OCI-LY7 (cell line): ENCODE results near the gene ARHGEF10L. TPM values are rescaled to one million over a fixed set of nuclear protein-coding genes. Genes with fewer than 3 reads are reported as not detected.

Source experiments
- BruUV-seq: library from RNA; stranded (reverse); fragments of 400-500 nt; replicated peaks from 2 replicates; lab custom pipeline; 2021; lab: Mats Ljungman, UMichigan
- CTCF ChIA-PET: fragments of 300-600 bp; sonication (Branson Sonifier 250); formaldehyde crosslinking; loops from one replicate; lab custom pipeline; 2022; ENCODE audit warnings: antibody characterized with exemption; ENCODE audit not compliant: unreplicated experiment; lab: Charles Lee
- POLR2A ChIA-PET: fragments of 300-600 bp; sonication (Branson Sonifier 250); formaldehyde crosslinking; loops from one replicate; lab custom pipeline; 2022; ENCODE audit warnings: antibody characterized with exemption; lab: Charles Lee
- DNase-seq: peaks from one replicate; pipeline ENCODE4 v3.0.0-alpha.2; 2015; ENCODE audit warnings: low spot score
- H2AFZ ChIP-seq: fragments of 200-600 bp; sonication (generic), shearing (Covaris generic); 2 replicates; pipeline ENCODE4 v1.6.1; 2014; ENCODE audit warnings: mild to moderate bottlenecking, antibody characterized with exemption, low read length, moderate library complexity
- H3K27ac ChIP-seq: fragments of 200-600 bp; sonication (generic); 2 replicates; pipeline ENCODE4 v1.5.1; 2014; ENCODE audit warnings: mixed run types, low read depth, mild to moderate bottlenecking, moderate library complexity, low read length, inconsistent platforms; ENCODE audit not compliant: poor library complexity, severe bottlenecking
- H3K36me3 ChIP-seq: fragments of 200-600 bp; sonication (generic); 2 replicates; pipeline ENCODE4 v1.6.1; 2014; ENCODE audit warnings: mild to moderate bottlenecking, antibody characterized with exemption, low read length, moderate library complexity, mixed read lengths; ENCODE audit not compliant: insufficient read depth
- H3K4me1 ChIP-seq: fragments of 200-600 bp; sonication (generic); 2 replicates; pipeline ENCODE4 v1.5.1; 2014; ENCODE audit warnings: mild to moderate bottlenecking, low read length; ENCODE audit not compliant: insufficient read depth, poor library complexity, severe bottlenecking
- H3K4me2 ChIP-seq: fragments of 200-600 bp; sonication (generic); 2 replicates; pipeline ENCODE4 v1.6.1; 2014; ENCODE audit warnings: mild to moderate bottlenecking, low read length
- H3K4me3 ChIP-seq: fragments of 200-600 bp; sonication (generic); 2 replicates; pipeline ENCODE4 v1.5.1; 2014; ENCODE audit warnings: mild to moderate bottlenecking, low read depth, low read length; ENCODE audit not compliant: poor library complexity, severe bottlenecking
- H3K79me2 ChIP-seq: fragments of 200-600 bp; sonication (generic); 2 replicates; pipeline ENCODE4 v1.6.1; 2016; ENCODE audit warnings: low read depth, mild to moderate bottlenecking, low read length, moderate library complexity, mixed read lengths; ENCODE audit not compliant: insufficient read depth
- H3K9me2 ChIP-seq: fragments of 200-600 bp; sonication (generic); 2 replicates; pipeline ENCODE4 v1.6.1; 2016; ENCODE audit warnings: mild to moderate bottlenecking, low read length, mixed read lengths; ENCODE audit not compliant: insufficient read depth
- H3K9me3 ChIP-seq: fragments of 200-600 bp; sonication (generic); 2 replicates; pipeline ENCODE4 v1.6.1; 2014; ENCODE audit warnings: mild to moderate bottlenecking, mixed run types, low read length, mixed read lengths
- H4K20me1 ChIP-seq: fragments of 200-600 bp; sonication (generic); 2 replicates; pipeline ENCODE4 v1.6.1; 2014; ENCODE audit warnings: mild to moderate bottlenecking, antibody characterized with exemption, low read length, moderate library complexity, mixed read lengths; ENCODE audit not compliant: insufficient read depth
- EZH2phosphoT487 ChIP-seq: fragments of 200-600 bp; sonication (generic); IDR thresholded peaks from 2 replicates; pipeline ENCODE4 v1.6.1; 2018; ENCODE audit warnings: low read depth, borderline replicate concordance, mild to moderate bottlenecking, mixed run types, antibody characterized with exemption, low read length, moderate library complexity, mixed read lengths
- intact Hi-C: fragments of 100-400 bp; cut with micrococcal nuclease; formaldehyde crosslinking; loops from one replicate; pipeline ENCODE4 v1.10.0; 2022; ENCODE audit not compliant: unreplicated experiment
- total RNA-seq, 2 experiments: library from RNA; depleted of rRNA in 1 of 2; stranded (reverse); fragments of >200 nt in 1 of 2; shearing (Covaris generic) in 1 of 2; gene quantifications; 2 replicates each; pipeline ENCODE4 v1.2.3, GENCODE V29; 2014 to 2022
- TF ChIP-seq, protein P1 (sequence below): fragments of 200-600 bp; sonication (generic); conservative IDR thresholded peaks from 2 replicates; pipeline ENCODE4 v1.5.1; 2014; ENCODE audit warnings: mild to moderate bottlenecking, antibody characterized with exemption, low read length, moderate library complexity, mixed read lengths

ARHGEF10L gene
- total RNA-seq, 2 experiments from 2014 or later: 2.4 TPM; not detected in 1

DNA sequence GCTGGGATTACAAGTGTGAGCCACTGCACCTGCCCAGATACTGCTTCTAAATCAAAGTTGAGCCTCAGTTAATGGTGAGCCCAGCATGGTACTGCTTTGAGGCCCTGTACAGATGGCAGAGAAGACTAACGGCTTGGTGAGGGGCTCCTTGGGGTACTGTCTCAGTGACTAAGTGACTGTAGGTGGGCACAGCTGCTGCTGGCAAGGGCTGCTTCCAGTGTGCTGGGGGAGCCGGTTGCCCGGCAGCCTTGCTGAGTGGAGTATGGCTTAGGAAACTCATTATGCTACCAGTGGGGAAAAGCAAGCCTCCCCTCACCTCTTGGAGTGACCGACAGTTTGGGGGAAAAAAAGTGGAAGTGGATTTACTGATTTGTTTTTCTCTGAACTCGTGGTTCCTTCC lies 23.6 kb upstream of the ARHGEF10L start:
- Histone ChIP-seq H3K9me3 (no peaks in the 10 kb centered on the region), H3K9me2 (no peaks in the 10 kb centered on the region), H4K20me1 (no peaks in the 10 kb centered on the region), H3K4me2 (no peak overlapping the region), H2AFZ (no peak overlapping the region), H3K4me1 (no peaks in the 10 kb centered on the region), H3K27ac (no peak overlapping the region), H3K79me2 (no peaks in the 10 kb centered on the region), H3K4me3 (no peak overlapping the region), H3K36me3 (no peaks in the 10 kb centered on the region)
- DNase-seq: no peak
- POLR2A ChIA-PET: no interaction called here
- CTCF ChIA-PET: no interaction called here
- BruUV-seq: no TSS peak
- intact Hi-C loops: no loop called here
- TF ChIP-seq, protein P1, sequence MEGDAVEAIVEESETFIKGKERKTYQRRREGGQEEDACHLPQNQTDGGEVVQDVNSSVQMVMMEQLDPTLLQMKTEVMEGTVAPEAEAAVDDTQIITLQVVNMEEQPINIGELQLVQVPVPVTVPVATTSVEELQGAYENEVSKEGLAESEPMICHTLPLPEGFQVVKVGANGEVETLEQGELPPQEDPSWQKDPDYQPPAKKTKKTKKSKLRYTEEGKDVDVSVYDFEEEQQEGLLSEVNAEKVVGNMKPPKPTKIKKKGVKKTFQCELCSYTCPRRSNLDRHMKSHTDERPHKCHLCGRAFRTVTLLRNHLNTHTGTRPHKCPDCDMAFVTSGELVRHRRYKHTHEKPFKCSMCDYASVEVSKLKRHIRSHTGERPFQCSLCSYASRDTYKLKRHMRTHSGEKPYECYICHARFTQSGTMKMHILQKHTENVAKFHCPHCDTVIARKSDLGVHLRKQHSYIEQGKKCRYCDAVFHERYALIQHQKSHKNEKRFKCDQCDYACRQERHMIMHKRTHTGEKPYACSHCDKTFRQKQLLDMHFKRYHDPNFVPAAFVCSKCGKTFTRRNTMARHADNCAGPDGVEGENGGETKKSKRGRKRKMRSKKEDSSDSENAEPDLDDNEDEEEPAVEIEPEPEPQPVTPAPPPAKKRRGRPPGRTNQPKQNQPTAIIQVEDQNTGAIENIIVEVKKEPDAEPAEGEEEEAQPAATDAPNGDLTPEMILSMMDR: no peak
- TF ChIP-seq EZH2phosphoT487: no peak

DNA sequence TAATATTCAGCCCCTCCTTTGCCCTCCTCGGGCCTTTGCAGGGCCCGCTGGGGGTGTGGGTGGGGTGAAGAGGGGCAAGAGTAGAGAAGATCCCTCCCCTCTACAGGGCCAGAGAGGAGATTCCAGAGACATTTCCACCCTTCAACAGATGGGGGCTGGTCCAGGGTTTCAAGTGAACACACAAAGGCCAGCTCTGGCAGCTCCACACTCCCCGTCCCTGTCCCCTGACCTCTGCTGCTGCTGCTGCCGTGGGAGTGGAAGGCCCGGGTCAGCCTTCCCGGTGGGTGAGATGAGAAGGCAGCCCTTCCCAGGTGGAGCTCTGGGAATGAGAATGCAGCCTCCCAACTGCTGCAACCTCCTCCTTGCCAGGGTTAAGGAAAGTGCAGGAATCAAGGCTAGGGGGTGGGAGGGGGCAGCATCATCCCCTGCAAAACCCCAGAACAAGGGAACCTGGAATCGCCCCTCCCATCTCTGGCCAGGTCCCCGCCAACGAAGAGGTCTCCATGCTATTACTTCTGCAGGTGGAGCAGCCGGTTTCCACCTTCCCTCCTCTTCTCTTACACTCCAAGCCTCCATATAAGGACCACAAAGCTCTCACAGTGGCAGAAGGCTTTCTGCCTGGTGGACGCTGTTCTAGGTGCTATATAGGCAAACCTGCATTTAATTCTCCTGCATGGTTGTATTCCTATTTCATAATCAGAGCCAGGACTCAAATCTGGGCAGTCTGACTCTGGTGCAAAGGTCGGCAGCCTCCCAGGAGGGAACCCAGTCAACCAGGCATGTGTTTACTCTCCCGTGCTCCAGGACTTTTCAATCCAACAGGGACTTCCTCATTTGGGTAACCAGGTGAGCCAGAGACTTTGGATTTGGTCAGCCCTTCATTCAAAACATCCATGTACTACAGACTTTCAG lies 22.9 kb upstream of the ARHGEF10L start:
- no peak overlapping the region for H2AFZ ChIP-seq
- H3K79me2 ChIP-seq: no peaks in the 10 kb centered on the region
- TF ChIP-seq EZH2phosphoT487: no peak
- TF ChIP-seq, protein P1: no peak
- ChIA-PET CTCF (interaction anchor here (0.5 kb wide), 1 partner anchor 548 kb away, joined by 3 read pairs; no protein-coding TSS in a partner anchor), POLR2A (interaction anchor here (0.6 kb wide), 1 partner anchor 78 kb away, joined by 3 read pairs; no protein-coding TSS in a partner anchor)
- DNase-seq: no peak
- no peaks in the 10 kb centered on the region for H4K20me1 ChIP-seq
- H3K4me3 ChIP-seq: no peak overlapping the region
- H3K9me2 ChIP-seq: no peaks in the 10 kb centered on the region
- H3K36me3 ChIP-seq: no peaks in the 10 kb centered on the region
- H3K4me2 ChIP-seq: no peak overlapping the region
- H3K4me1 ChIP-seq: no peaks in the 10 kb centered on the region
- H3K9me3 ChIP-seq: no peaks in the 10 kb centered on the region
- no peak overlapping the region for H3K27ac ChIP-seq
- intact Hi-C loops: no loop called here
- BruUV-seq: no TSS peak

DNA sequence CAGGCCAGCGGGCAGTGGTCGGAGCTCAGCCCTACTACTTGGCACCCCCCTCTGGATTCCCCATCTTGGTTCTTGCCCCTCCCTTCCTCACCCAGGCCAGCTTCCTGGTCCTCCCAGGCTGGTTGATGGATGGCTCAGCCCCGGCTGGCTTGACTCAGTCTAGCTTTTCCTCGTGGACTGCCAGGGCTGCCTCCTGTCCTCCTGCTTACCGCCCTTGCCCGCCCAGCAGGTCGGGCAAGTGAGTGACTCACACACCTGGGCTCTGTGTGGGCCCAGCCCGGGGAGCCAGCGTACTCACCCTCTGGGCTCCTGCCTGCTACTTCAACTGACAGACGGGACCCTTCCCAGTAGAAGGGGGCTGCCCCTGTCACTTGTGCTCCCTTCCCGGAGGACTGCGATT lies 19.5 kb upstream of the ARHGEF10L start:
- Histone ChIP-seq H3K4me3 (no peak overlapping the region), H3K9me3 (no peaks in the 10 kb centered on the region), H4K20me1 (no peaks in the 10 kb centered on the region), H3K27ac (no peak overlapping the region), H3K9me2 (no peaks in the 10 kb centered on the region), H3K79me2 (no peaks in the 10 kb centered on the region), H3K4me2 (no peak overlapping the region), H2AFZ (no peak overlapping the region), H3K4me1 (no peaks in the 10 kb centered on the region), H3K36me3 (no peaks in the 10 kb centered on the region)
- DNase-seq: no peak
- ChIA-PET POLR2A (no interaction called here), CTCF (no interaction called here)
- no peak for TF ChIP-seq EZH2phosphoT487
- TF ChIP-seq, protein P1: no peak
- no TSS peak for BruUV-seq
- intact Hi-C loops: no loop called here
